GM19351 (cell line): Measurements from ENCODE around the gene ZRANB1.
"Not testable (repeated sequence)": the region's sequence is repeated elsewhere in the genome, so short reads cannot be mapped to it uniquely, and the experiment has no call there.

Experiments used
- ATAC-seq: cut with Tn5 transposase; IDR thresholded peaks from one replicate; pipeline ENCODE4 v1.9.1; 2021; ENCODE audit warnings: mild to moderate bottlenecking, moderate library complexity; ENCODE audit not compliant: unreplicated experiment

Gene ZRANB1

DNA sequence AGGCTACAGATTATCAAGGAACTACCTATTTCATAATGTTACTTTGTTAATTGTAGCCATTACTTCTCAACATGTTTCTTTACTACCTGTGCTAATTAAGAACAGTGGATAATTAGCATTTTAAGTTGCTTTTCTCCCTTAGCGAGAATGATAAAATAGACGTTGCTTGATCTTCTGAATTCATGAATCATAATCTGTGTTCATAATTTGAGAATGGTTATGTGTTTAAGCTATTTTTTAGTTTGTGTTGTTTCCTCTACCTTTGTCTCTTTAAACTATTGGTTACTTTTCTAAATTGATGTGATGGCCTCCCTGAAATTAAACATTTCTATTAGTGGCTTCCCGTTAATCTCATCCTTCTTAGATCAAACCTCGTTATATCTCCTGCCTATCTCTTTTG, at the start of gene ZRANB1:
Gene ZRANB1, plus strand, starts transcription at position 301 of the 400 bp plus-strand sequence. CDS start 371 bp downstream, outside the sequence.
- no peak for ATAC-seq

DNA sequence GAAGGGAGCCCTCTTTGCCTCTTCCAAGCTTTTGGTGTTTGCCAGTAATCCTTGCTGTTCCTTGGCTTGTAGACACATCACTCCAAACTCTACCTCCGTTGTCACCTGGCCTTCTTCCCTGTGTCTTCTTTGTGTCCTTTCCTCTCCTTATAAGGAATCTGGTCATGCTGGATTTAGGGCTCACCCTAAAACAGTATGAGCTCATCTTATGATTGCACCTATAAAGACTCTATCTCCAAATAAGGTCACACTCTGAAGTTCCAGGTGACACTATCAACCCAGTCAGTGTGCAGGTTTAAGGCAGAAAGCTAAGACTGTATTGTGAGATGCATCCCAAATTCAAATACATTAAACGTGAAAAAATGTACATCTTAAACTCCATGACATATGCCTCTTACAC, 49.0 kb upstream of the ZRANB1 start:
- ATAC-seq, result no peak

DNA sequence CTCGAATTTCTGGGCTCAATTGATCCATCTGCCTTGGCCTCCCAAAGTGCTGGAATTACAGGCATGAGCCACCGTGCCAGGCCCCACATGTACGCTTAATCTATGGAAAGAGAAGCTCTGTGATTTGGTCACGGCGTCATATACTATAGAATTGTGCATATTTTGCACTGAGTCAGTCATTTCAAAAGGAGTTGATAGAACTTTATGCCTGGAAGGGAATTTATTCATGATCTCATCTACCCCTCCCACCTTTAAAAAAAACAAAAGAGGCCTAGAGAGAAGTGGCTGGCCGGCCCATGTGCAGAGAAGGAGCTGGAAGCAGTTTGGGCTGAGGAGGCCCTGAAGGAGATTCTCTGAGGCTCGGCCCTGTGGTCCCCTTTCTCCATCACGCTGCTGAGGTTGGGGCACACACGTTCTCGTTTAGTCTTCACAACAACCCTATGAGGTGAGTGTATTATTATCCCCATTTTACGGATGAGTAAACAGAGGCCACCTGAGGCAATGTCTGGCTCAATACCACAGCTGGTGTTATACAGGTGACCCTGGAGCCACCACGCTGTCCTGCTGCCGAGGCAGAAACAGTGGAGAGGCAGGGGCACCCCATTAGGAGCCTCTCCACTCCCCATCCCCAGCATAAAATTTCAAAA, 47.2 kb upstream of the ZRANB1 start:
- ATAC-seq, result no peak

DNA sequence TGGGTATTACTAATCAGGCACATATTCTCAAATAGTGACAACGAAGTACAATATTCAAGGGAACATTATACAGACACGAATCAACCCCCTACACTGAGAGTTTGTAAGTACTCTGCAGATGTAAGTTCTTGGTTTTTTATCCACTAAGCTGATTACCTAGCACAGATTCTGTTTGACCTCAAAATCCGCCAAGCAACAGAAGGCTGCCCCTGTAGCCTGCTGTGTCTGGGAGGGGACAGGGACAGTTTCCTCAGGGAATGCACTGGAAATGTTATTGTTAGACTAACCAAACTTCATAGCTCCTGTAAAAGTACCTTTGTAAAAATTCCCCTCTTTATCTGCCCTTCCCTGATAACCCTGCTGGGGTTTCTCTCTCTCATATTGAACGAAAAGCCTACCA, 45.2 kb upstream of the ZRANB1 start:
- no peak for ATAC-seq

DNA sequence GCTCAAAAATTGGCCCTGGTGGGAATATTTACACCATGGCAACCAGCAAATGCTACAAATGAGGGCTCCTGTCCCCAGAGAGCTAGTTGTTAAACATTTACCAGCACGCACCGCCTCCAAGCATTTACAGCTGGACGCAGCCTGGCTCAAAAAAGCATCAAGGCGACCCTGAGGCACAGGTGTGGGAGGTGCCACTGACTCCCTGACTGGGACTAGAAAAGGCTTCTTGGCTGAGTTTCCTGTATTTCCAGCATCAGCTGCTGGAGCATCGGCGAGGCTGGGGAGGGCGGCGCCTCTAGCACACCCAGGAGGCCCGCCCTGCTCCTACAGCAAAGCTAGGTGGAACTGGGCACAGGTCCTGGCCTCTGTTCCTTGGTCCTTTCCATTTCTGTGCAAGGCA, 43.5 kb upstream of the ZRANB1 start:
- ATAC-seq, result no peak

DNA sequence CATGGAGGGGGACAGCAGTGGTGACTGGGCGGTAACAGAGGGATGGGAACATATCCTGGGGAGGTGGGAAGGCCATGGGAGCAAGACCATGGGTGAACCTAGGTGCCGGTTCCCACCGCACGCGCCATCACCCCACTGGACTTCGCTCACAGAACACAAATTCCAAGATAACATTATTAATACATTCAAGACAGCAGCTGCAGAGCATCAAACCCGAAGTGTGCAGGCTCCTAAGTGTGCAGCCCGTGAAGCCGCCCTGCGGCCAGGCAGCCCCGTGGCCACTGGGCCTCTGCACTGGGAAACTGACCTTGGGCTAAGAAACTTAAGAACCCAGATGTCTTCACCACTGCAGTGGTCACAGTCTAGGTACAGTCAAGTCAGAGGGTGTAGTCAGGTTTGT, 42.8 kb upstream of the ZRANB1 start:
- ATAC-seq, result no peak

DNA sequence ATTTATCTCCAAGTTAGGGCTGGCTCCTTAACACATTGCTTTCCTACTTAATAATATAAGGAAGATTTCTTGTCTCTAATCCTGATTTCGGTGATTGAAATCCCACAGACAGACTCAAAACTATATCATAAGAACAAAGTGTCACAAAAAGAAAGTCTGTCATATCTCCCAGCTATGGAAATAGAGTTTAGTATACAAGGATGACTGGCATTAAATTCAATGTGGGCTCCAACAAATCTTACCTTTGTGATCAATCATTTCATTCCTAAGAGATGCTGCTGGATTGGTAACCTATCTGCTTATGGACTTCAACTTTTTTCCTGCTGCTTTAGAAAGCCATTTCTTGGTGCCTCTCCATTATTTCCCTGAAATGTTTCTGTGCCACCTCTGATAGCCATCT, 39.5 kb upstream of the ZRANB1 start:
- no peak for ATAC-seq

DNA sequence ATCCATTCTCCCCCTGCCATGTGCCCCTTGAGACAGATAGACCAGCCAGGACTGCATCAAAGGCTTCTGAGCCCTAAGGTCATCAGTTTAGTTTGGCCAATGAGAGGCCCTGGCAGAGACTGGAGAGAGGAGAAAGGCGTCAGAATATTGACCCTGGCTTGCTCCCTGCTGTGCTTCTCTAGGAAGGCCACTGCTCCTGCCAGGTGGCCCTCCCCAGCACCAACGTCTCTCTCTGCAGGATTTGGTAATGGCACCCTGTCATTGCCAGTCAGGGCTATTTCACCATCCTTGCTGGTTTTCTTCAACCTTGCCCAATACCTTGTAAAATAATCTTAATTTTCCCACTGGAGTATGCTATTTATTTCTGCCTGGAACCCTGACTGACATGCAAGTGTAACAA, 38.8 kb upstream of the ZRANB1 start:
- no peak for ATAC-seq

DNA sequence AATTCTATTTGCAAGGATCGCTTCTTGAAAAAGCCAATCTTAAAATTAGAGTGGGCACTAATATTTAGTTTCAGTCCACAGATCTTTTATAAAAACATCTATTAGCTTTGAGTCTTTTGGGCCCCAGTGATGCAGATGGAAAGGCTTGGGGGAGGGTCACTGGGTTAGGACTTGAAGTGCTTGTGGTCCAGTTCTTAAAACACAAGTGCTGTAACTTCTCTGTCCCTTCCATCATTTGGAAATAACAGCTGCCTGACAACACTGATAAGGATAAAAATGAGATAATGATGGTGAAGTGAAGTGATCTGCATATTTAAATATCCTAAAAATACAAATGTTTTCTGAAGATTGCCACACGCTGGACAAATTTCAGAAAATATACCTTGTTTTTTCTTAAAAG, 37.1 kb upstream of the ZRANB1 start:
- no peak for ATAC-seq

DNA sequence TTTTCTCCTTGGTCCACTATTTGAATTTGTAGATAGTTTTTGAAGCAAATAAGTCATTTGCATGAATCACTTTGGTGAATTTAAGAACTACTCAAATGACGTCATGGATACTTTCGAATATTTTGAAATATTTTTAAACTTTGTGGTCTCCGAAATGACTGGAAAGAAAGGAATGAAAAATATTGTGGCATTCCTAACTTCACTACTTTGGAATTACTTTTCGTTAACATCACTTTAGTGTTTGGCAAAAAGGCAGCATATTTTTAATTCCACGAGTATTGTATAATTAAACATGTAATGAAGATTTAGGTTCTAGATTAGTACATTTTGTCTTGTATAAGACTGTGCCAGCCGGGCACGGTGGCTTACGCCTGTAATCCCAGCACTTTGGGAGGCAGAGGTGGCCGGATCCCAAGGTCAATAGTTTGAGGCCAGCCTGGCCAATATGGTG, 35.3 kb upstream of the ZRANB1 start:
- no peak for ATAC-seq

DNA sequence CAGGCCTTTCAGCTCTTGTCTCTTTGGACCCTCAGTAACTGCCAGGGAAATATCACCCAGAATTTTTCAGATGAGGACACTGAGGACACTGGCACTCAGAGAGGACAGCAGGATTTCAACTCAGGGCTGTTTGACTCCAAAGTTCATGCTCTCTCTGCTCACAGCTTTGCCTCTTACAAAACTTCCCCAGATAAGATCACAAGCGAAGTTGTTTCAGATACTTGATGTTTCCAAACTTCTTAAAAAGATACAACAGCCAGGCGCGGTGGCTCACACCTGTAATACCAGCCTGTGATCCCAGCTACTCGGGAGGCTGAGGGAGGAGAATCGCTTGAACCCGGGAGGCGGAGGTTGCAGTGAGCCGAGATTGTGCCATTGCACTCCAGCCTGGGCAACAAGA, 32.4 kb upstream of the ZRANB1 start:
- ATAC-seq, result no peak

DNA sequence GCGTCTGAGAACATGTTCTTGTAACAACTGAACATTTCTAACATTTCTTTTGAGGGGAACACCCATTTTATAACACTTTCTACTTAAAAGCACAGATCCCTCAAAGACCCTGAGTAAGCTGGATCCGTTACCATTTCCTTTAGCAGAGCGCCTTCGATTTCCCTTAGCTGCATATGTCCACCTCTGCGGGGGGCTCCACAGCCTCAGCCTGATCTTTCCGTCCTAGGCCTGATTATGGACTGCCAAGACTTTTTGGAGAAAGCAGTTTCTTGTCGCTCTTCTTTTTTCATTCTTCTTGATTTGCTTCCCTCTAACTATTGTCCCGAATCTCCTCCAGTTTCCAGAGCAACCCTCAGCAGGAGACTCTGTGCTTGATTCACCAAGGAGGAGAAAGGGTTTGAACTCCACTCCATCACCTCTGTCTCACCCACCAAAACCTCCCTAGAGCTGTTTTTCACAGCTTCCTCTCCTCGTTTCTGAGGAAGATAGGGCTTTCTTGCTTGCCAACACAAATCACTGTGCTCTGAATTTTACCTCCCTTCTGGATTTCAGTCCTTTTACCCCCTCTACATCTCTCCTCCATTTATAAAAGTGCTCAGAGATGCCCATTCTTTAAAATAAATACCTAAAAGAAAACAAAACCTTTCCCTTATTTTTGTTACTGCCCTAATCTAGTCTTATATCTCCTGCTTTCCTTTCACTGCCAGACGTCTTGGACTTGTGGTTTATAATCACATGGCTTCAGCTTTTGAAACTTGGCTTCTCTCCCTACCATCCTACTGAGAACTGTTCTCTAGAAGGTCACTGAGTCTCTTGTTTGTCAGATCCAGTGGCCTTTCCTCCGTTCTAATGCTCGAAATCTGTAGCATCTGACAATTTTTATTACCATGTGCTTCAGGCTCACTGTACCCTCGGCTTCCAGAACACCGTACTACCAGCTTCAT, 30.5 kb upstream of the ZRANB1 start:
- no peak for ATAC-seq

DNA sequence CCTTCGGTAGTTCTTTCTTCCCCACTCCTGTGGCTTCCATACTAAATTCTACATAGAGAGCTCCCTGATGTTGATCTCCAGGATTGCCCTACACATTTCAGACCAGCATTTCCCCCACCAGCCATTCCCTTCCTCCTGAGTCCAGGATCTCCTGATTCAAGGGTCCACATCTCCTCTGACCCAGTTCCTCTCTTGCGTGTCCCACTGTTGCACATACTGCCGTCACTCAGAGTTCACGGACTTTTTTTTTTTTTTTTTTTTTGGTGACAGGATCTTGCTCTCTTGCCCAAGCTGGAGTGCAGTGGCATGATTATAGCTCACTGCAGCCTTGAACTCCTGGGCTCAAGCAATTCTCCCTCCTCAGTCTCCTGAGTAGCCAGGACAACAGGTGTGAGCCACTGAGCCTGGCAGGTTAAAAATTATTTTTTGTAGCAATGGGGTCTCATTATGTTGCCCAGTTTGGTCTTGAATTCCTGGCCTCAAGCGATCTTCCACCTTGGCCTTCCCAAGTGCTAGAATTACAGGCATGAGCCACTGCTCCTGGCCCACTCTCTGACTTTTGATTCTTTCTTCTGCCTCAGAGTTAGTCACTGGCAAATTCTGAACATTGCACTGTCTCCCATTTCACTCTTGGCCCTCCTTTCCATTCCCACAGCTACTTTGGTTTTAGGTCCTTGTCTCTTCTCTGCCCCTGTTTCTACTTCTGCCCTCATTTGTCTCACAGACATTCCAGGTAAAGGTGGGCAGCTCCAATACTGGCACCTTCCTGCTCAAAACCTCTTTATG, 29.6 kb upstream of the ZRANB1 start:
- no peak for ATAC-seq

DNA sequence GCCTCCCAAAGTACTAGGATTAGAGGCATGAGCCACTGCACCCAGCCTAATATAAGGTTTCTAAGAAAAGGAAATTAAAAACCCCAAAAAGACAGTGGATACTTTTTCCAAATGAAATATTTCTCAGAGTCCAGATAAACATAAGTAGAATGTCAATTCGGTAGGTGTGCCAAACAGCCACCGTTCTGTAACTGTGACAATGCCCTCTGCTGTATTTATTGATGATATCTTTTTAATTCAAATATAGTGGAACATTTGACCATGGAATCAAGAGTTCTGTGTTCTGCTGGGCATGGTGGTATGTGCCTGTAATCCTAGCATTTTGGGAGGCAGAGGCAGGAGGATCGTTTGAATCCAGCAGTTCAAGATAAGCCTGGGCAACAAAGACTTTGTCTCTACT, 28.8 kb upstream of the ZRANB1 start:
- ATAC-seq, result no peak

DNA sequence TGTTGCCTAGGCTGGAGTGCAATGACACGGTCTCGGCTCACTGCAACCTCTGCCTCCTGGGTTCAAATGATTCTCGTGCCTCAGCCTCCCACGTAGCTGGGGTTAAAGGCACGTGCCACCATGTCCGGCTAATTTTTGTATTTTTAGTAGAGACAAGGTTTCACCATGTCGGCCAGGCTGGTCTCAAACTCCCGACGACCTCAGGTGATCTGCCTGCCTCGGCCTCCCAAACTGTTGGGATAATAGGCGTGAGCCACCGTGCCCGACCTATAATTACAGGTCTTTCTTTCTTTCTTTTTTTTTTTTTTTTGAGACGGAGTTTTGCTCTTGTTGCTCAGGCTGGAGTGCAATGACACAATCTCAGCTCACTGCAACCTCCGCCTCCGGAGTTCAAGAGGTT, 27.5 kb upstream of the ZRANB1 start:
- ATAC-seq, result not testable (repeated sequence)

DNA sequence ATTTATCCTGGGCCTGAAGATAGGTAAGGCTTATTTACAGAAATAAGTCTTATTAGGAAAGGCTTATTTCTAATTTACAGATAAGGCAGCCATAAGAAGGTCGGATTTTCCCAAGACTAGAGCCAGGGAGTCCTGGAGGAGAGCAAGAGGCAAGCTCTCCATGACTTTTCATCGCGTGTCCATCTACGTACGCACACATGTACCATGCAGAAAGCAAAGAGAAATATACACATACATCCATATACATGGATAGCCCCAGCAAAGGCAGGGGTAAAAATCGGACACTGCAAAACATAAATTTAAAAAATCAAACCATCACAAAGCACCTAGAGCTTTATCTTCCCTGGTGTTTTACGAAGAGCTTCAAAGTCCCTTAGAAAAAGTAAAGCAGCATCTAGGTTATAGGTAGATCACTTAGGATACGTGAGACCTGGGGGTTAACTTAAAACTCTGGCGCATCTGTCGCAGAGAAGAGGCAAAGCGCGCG, 25.8 kb upstream of the ZRANB1 start:
- ATAC-seq, result no peak

DNA sequence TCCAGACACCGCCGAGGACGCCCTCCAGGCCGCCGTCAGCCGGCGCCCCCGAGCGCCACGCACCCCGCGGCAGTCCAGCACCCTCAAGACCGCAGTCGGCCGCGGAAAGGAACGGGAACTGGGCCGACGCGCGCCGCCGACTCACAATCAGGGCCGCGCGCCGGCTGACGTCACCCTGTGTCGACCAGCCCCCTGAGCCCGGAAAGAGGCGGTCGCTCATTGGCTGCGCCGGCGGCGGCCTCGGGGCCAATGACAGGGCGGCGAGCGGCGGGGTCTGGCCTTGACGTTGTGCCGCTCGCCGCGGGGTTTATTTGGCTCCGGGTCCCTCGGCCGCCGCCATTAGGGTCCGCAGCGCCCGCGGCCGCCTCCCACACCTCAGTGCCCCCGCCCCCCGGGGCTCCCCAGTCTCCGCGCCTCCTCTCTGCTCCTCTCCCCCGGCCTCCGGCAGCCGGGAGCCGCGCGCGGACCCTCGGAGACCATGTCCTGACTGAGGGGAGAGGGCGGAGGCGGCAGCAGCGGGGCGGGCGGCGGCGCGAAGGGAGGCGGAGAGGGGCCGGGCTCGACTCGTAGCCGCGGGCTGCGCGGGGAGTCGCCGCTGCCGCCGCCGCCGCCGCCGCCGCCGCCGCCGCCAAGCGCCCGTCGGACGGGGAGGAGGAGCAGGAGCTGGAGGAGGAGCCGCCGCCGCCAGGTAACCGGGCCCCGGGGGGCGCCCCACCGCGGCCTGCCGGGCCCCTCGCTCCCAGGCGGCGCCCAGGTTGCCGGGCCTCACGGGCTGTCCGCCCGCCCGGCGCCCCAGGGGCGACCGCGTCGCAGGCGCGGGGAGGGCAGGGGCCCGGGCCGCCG, 25.1 kb upstream of the ZRANB1 start:
- ATAC-seq, result peak; percentile 95

DNA sequence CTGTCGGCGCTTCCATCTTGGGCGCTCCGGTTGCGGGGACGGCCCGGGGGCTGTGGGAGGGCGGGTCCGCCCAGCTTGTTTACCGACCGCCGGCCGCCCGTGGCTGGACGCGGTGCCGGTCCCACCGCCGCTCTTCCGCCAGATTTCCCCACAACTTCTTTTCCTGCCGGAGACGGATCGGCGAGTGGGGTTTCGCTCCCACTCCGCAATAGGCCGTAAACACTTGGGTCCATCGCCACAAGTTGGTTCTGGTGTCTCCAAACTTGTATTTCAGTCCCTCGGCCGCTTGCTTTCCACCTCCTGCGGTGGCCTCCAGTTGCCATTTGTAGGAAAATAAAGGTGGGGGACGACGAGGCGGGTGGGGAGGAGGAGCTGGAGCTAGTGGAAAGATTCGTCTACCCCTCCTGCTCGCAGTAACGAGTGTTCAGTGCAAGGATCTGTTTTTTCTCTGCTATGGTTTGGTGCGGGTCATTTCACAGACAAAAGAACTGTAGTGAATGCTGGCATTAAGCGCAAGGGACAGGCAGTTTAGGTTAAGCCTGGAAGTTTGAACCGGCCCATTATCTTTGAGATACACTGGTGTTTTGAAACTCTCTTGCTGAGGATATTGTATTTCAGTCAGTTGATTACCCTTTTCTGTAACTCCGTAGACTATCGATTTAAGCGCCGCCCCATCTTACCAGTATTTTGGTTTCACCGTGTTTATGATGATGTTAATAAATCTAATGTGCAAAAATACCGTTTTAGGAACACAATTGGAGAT, 24.3 kb upstream of the ZRANB1 start:
- peak; percentile 2 for ATAC-seq

DNA sequence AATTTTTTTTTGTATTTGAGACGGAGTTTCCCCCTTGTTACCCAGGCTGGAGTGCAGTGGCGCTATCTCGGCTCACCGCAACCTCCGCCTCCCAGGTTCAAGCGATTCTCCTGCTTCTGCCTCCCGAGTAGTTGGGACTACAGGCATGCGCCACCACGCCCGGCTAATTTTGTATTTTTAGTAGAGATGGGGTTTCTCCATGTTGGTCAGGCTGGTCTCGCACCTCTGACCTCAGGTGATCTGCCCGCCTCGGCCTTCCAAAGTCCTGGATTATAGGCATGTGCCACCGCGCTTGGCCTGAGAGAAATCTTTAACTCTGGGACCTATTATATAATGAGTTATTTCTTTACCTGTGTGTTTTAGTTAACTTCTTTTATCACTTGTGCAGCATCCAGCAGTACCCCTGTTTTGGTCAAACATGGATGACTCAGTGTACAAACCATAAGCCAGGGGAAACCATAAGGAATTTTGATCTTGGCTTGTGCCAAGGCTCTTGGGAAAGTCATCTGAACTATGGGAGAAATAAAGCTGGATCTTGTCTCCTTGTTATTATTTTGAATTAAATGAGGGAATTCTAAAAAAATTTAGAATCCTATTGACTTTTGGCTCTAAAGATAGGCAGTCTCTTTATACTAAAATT, 23.6 kb upstream of the ZRANB1 start:
- no peak for ATAC-seq
